WI38 (cell line): Measurements from ENCODE around the gene ZNRD2.

Experiments
- H3K4me3 ChIP-seq: 2 replicates; pipeline ENCODE4 v1.5.1; 2011; ENCODE audit warnings: low read depth, mild to moderate bottlenecking, control low read depth, low read length
- TF ChIP-seq, protein P1 (sequence below): IDR thresholded peaks from 2 replicates; pipeline ENCODE4 v1.5.1; 2012; ENCODE audit warnings: low read depth, mild to moderate bottlenecking, control low read depth, low read length

The ZNRD2 gene

DNA sequence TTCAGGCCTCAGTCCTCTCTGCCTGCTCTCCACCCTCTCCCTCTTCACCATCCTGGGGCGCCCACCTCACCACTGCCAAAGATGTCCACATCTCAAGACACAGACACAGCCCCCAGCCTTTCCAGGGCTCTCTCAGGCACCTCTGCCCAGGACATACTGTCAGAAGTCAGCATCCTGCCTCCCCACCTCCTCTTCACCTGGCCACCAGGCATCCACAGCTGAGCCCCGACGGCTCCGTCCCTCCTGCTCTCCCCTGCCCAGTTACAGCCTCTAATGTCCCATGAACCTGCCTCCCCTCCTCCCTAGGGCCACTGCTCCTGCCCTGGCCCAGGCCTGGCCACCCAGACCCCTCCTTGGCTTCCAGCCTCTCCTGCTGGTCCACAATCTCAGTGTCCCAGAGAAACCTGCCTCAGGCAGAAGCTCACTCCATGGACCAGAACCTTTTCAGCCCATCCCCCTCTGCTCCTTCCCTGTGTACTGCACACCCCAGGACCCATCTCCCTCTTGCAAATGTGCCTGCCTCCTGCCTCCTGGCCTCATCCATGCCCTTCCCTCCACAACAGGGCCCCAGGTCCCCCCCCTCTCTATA lies 15.3 kb upstream of the ZNRD2 start:
- no peak overlapping the region for H3K4me3 ChIP-seq
- TF ChIP-seq, protein P1, sequence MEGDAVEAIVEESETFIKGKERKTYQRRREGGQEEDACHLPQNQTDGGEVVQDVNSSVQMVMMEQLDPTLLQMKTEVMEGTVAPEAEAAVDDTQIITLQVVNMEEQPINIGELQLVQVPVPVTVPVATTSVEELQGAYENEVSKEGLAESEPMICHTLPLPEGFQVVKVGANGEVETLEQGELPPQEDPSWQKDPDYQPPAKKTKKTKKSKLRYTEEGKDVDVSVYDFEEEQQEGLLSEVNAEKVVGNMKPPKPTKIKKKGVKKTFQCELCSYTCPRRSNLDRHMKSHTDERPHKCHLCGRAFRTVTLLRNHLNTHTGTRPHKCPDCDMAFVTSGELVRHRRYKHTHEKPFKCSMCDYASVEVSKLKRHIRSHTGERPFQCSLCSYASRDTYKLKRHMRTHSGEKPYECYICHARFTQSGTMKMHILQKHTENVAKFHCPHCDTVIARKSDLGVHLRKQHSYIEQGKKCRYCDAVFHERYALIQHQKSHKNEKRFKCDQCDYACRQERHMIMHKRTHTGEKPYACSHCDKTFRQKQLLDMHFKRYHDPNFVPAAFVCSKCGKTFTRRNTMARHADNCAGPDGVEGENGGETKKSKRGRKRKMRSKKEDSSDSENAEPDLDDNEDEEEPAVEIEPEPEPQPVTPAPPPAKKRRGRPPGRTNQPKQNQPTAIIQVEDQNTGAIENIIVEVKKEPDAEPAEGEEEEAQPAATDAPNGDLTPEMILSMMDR, result no peak

DNA sequence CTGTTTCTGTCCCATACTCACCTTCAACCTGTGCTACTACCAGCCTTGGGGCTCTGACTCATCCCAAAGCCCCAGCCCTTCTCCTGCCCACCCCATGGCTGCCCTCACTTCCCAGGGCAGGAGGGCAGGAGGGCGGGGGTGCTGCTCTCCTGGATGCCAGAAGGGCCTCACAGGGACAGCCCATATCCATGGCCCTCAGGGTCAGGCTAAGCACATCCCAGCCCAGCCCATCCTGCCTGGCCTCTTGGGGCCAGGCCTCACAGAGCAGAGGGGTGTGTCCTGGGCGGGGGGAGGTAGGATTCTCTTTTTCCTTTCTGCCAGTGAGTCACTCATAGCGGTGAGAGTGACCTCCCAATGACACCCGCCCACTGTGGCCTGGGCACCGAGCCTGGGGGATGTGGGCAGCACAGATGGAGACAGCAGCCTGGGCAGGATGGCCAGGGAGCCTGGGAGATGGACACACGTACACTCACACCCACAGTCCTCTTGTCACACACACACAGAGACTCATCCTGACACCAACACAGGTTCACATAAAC lies 14.5 kb upstream of the ZNRD2 start:
- H3K4me3 ChIP-seq, result no peak overlapping the region

DNA sequence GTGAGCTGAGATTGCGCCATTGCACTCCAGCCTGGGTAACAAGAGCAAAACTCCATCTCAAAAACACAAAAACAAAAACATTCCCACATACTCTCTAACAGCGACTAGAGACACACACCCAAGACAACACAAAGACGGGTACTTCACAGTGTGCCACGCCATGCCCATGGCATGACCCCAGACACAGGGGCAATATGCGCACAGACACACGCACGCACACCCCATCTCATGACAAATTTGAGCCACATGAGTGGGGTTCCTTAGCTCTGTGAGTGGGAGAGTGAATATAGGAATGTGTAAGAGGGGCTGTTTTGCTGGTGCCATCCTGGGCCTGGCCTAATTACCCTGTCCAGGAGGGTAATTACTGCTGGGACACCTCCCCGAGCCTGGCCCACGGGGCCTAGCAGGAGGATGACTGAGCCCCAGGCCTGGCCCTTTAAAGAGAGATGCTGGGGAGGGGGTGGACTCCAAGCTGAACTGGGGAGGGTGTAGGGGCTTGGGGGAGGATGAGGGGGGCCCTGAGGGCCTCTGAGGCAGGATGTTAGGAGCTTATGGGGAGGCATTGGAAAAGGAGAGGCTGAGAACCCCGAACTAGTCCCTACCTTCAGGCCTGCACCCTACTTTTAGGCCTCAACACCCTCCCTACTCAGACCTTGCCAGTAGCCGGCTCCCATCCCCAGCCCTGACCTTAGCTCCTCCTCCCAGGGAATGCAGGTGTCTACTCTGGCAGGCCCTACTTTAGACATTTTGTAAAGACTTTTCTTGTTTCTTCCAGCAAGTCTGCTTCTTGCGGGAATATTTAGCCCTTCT lies 13.6 kb upstream of the ZNRD2 start:
- TF ChIP-seq, protein P1, result no peak
- peak overlapping the region; percentile 64 for H3K4me3 ChIP-seq

More for the DNA sequence above, 14.5 kb upstream of the ZNRD2 start:
- TF ChIP-seq, protein P1, result no peak

DNA sequence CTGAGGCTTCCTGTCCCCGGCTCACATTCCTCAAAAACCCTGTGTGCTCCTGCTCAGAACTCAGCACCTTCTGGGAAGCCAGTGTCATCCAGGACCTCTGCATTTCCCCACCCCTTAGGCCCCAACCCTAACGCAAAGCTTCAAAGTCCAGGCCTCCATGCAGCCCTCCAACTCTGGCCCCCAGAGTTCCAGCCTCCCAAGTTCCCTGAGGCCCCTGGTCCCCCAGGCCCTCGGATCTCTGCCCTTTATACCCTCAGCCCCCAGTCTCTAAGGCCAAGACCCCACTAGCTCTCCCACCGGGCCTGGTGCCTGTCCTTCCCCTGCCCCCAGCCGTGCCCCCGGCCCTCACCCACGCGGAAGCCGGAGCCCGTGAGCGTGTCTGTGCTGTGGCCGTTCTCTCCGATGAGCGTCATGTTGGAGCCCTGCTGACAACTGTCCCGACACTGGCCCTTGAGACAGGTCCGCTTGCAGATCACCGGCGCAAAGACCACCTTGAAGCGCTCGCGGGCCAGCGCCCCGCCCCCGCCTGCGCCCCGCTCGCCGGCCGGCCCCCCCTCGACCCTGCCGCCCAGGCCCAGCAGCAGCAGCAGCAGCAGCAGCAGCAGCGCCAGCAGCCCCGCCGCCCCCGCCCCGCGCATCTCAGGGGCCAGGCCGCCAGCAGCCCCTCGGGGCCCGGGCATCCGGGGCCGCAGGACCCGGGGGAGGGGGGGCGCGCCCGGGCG lies 12.8 kb upstream of the ZNRD2 start:
- TF ChIP-seq, protein P1, result no peak
- H3K4me3 ChIP-seq, result peak overlapping the region; percentile 64

DNA sequence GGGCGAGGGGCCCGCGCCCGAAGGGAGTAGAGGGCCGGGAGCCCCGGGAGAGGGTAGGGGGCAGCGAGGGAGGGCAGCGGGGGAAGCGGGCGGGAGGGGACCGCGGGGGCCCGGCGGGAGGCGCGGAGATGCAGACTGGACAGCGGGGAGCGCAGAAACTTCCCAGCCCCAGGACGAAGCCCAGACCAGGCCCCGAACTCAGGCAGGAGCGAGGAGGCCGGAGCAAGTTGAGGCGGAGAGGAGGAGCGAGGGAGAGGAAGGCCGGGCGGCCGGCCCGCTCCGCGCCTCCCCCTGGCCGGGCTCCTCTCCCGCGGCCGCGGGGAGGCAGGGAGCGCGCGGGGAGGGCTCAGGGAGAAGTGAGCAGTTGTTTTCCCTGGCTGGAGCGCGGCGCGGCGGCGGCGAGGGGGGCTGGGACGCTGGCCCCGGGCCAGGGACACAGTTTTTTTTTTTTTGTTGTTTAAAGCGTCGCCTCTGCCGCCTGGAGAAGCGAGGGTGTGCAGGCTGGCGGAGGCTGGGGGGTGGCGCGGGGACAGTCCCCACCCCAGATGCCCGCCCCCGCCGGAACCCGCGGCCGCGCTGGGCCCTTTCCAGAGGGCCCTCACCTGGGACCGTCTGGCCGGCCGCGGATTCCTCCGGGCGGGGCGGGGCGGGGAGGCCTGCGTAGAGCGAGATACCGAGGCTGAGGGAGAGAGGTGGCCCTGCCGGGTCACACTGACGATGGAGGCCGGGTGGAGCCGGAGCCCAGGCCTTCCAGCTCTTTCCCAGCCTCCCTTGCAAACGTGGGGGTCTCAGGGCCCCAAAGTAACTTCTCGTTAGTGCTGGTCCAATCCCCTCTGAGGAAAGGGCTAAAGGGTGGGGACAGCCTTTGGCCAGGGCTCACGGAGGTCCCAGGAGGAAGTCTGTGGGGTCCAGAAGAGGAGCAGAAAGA lies 12.0 kb upstream of the ZNRD2 start, which contains the start of gene LTBP3:
Gene LTBP3 (minus strand): TSS at position 358 of the 928 bp plus-strand sequence. CDS start 400 bp downstream, outside the sequence.
- TF ChIP-seq, protein P1, result no peak
- H3K4me3 ChIP-seq, result peak within 1 kb of the TSS; percentile 64

DNA sequence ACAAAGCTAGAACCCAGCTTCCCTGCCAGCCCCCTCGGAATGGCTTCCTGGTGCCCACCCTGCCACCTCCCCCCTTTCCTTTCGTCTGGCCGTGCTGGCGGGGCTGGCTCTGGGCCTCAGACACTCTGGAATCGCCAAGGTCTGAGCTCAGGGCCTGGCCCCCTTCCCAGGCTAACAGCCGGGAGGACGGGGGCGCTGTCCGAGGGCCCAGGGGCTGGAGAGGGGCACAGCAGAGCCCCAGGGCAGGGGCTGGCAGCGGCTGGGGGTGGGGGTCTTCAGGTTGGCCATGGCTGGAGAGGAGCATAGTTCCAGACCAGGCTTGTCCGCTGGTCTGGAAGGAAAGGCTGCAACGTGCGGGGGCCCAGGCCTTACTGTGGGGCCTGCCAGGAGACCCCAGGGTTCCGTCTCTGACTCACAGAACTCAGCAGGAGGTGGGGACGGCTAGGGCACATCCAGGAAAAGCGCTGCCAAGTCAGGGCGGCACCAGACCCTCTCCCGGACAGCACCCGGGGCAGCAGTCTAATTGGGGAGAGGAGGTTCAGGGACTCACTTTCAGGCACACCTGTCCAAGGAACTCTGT lies 11.3 kb upstream of the ZNRD2 start:
- H3K4me3 ChIP-seq, result 0 out of 2 replicates have a peak overlapping the region, but pooled peaks have one; percentile 27
- TF ChIP-seq, protein P1, result no peak
